HG03457 (cell line): ENCODE measurements around the gene CHRNA1.

Experiments used
- ATAC-seq: cut with Tn5 transposase; IDR thresholded peaks from one replicate; pipeline ENCODE4 v1.9.1; 2021; ENCODE audit warnings: moderate number of reproducible peaks; ENCODE audit not compliant: unreplicated experiment

The CHRNA1 gene

GRCh38 chr2:174784316-174784715 is 20.0 kb upstream of the CHRNA1 start:
- ATAC-seq: no peak

DNA sequence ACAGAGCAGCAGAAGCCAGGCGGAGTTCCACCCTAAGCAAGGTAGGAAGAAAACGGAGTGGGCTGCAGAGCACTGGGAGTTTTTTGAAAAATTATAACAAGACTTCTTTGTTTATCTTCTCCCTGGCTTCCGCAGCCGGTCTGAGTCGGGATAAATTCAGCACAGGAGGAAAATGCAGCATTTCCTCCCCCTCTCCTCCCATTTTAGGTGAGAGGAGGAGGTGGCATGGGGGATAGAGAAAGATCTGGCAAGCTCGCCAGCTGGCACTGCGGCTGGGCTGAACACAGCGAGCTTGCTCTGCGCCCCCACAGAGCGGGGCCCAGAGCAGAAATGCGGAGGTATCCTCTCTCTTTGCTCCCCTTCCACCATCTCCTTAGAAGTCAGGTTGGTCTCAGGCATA is 17.7 kb upstream of the CHRNA1 start:
- no peak for ATAC-seq

DNA sequence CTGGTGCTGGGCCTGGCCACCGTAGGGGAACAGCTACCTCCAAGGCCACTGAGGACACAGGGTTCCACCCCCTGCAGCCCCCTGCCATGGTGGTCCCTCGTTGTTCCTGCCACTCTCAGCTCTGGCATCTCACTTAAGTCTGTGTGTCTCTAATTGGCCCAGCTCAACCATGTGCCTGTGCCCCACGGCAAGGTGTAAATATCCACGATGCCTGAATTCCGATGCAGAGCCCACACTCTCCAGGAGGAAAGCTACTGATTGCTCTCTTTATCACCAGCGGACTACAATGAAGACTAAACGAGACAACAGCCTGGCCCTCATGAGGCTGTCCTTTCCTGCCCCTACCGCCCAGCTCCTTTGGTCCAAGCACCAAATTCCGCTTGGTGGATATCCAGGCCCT is 17.0 kb upstream of the CHRNA1 start:
- ATAC-seq: no peak

- ATAC-seq: no peak
Measured at GRCh38 chr2:174780856-174781255, 16.6 kb upstream of the CHRNA1 start.

GRCh38 chr2:174780191-174780840 is 16.0 kb upstream of the CHRNA1 start:
- no peak for ATAC-seq

GRCh38 chr2:174779361-174779928 is 15.2 kb upstream of the CHRNA1 start:
- no peak for ATAC-seq

GRCh38 chr2:174778085-174778981 is 14.1 kb upstream of the CHRNA1 start:
- ATAC-seq: no peak

- no peak for ATAC-seq
Measured at GRCh38 chr2:174777347-174778084, 13.2 kb upstream of the CHRNA1 start.

- no peak for ATAC-seq
Measured at GRCh38 chr2:174776675-174777074, 12.4 kb upstream of the CHRNA1 start.

DNA sequence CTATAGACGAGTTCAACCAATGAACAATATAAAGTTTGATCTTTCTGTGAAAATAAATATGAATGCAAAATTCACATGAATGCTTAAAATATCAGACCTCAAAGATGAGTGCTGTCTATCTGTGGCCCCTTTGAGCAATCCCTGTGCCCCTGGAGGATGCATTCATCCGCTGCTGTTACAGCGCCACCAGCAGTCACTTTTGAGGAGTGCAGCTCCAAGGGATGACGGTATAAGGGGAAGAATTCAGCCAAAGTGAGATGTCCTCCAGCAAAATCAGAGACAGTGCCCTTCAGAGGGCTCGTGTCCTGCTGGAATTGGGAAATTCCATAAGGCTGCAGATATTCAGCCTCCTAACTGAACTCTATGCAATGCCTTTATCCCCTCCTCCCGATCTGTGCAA is 12.0 kb upstream of the CHRNA1 start:
- no peak for ATAC-seq

DNA sequence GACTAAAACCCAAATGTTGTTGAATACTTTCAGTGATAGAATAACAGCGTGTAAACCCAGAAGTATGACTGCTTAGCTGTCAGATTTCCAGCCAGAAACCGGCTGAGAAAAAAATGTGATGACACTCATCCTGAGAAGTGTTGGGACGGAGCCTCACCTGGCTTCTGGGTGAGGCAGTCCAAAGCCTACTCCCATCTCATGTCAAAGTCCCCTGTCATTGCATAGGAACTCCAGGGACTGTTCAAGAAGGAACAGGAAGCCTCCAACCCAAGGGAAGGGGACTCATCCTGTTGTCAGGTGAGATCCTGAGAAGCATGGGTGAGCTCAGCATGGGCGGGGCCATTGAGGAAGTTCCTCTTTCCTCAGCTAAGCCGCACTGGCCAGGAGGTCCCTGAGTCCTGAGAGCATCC is 11.3 kb upstream of the CHRNA1 start:
- no peak for ATAC-seq

- no peak for ATAC-seq
Measured at GRCh38 chr2:174774886-174775285, 10.6 kb upstream of the CHRNA1 start.

DNA sequence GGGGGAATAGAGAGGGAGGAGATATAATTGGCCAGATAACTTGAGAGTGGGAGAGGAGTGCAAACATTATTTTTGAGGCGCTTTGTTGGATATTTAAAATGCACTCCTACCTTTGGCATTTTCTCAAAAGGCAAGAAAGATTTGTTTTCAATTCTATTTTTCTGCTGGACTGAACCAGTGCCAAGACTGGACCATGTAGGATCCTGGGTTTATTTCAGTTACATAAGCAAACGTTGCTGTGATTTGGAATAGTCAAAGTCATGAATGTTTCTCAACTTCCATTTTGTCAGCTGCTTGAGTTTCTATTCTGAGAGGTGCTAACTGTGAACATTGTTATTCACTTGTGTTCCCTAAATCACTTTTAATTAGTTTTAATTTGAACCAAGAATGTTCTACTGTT is 8.9 kb upstream of the CHRNA1 start:
- no peak for ATAC-seq

GRCh38 chr2:174772472-174772801 is 8.2 kb upstream of the CHRNA1 start:
- no peak for ATAC-seq

DNA sequence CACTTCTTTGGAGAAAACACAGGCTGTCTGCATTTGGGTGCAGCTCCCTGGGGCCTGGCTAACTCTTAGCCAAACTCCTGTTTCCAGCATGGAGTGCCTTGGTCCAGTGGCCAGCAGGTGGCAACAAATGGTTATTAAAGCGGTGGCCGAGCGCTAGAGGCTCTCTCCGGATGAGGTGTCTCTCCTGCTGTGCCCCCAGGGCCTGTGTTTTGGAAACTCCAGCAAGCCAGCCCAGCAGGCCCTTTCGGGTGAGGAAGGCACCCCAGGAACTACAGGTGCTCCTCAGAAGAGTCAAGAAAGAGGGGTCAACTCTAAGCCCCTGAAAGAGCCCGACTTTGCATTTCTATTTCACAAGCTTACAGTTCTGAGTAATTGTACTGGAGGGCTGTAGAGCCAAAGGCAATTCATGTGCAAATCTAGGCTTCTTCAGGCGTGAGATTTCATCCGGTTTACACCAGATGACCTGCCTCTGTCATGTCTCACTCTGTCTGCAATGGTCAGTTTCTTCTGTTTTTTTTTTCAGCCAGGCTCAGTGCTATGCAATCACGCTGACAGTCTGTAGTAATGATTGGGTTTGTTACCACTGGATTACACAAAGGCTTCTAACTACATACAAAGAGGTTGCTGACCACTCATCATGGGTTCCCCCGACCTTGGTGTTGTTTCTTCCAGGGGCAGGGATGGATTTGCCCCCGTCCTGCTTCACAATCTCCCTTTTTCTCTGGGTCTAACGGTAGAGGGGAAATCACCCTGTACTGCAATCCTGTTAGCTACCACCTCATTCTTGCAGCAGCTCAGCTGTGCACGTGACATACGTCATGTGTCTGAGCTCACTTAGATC is 7.6 kb upstream of the CHRNA1 start:
- ATAC-seq: no peak

- ATAC-seq: no peak
Measured at GRCh38 chr2:174771136-174771535, 6.9 kb upstream of the CHRNA1 start.

GRCh38 chr2:174768557-174768956 is 4.3 kb upstream of the CHRNA1 start:
- no peak for ATAC-seq

GRCh38 chr2:174766271-174766670 is 2.0 kb upstream of the CHRNA1 start:
- ATAC-seq: no peak

- ATAC-seq: no peak
Measured at GRCh38 chr2:174765576-174765975, 1.3 kb upstream of the CHRNA1 start.

GRCh38 chr2:174763780-174764179 is 492 bp downstream of the CHRNA1 start:
- ATAC-seq: no peak

DNA sequence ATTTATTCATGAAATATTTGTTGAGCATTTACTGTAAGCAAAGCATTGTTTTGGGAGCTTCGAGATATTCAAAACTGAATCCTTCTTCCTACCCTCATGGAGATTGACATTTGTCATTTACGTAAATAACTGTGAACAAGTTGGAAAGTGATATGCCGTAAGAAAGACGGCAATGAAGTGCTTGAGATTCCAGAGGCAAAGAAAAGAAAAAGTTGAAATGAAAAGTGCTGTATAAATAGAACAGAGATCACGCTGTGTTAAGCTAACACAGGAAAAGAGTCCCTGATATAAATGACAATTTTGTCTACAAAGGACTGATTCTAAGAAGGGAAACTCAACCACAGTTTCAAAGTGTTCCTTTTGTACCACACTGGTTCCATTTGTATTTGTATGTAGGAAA is 1.8 kb downstream of the CHRNA1 start:
- no peak for ATAC-seq
